CD1c-positive myeloid dendritic cell (primary cell): ENCODE data around the gene SLC5A10.
"Not testable (repeated sequence)": the region's sequence is repeated elsewhere in the genome, so short reads cannot be mapped to it uniquely, and the experiment has no call there.

ENCODE experiments used
- DNase-seq: peaks from one replicate; pipeline ENCODE4 v3.0.0-alpha.2; 2016; ENCODE audit errors: extremely low spot score

SLC5A10 gene

DNA sequence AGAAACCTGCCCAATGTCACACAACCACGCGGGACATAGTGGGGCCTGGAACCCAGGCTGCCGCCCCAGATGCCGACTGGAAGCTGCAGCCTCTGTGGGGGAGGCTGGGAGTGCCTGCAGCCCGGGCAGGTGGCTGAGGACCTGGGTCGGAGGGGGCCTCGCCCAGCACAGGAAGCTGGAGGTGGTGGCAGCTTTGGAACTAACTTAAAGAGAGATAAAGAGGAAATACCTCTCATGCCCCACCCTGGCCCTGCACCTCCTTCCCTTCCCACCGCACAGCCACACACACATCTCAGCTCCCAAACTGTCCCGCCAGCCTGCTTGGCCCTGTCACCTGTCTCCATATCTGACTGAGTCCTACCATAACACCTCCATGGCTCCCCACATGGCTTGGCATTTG, 88.4 kb downstream of the SLC5A10 start:
- not testable (repeated sequence) for DNase-seq

DNA sequence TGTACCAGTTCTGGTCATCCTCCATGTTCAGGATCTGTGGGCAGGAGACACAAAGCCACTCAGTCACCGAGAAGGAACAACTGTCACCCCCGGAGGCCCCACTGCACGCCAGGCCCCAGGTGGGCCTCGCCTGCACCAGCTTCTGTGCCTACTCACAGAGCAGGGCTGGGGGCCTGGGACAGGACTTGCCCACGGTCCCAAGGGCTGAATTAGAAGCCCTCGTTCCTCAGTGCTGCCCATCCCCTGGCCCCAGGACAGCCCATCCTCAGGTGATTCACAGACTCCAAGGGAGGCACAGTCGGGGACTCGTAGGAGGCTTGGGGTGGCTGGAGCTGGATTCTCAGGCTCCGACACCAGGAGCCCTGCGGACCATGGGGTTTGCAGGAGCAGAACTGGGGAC, 89.9 kb downstream of the SLC5A10 start:
- not testable (repeated sequence) for DNase-seq

- DNase-seq, result not testable (repeated sequence)
Observed at GRCh38 chr17:19042369-19042768, 90.4 kb downstream of the SLC5A10 start.

DNA sequence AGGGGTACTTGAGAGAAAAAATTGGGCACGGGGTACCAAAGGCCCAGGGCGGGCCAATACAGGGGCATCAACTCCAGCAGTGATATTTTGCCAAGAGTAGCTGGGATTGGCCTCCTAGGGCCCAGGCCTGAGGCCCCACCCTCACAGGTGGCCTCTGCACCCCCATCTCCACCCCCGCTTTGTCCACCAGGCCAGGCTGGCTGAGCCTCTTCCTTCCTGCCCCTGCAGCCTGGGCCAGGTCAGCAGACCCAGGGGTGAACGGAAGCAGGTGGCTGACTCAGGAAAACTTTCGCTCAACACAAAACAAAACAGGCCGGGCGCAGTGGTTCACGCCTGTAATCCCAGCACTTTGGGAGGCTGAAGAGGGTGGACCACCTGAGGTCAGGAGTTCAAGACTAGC, 91.1 kb downstream of the SLC5A10 start:
- not testable (repeated sequence) for DNase-seq

DNA sequence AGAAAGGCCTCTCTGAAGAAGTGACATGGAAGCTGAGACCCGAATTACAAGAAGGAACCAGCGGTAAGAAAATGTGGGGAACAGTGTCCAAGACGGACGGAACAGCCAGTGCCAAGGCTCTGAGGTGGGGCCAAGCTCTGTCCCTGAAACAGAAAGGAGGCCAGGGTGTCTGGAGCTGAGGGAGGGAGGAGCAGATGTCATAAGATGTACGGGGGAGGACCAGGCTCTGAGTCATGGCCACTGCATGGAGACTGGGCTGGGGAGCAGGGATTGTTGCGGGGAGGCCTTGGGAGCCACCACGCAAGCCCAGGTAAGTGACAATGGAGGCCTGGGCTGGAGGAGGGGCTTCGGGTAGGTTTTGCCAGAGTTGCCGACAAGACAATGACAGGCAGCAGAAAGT, 92.7 kb downstream of the SLC5A10 start:
- DNase-seq, result not testable (repeated sequence)

DNA sequence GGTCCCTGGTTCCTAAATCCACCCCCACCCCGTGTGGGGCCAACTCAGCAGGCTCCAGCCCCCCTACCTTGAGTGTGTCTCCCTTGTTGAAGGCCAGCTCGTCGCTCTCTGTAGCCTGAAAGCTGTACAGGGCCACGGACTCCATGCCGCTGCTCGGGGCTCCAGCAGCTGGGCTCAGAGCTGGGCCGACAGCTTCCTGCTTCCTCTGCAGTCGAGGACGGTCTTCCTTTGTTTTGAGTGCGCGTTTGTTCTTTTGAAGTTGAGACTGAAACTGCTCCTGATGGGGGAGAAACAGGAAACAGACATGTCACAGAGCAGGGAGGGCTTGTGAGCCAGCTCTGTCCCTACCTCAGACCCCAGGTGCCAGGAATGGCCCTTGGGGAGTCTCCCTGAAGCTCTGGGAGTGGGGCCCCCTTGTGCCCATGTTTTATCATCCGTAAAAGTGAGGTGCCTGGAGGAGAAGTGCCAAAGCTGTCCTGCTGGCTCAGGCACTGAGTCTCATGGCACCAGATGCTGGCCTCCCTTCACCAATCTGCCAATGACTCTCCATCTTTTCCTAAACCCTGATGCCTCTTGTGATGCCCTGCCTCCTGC, 94.9 kb downstream of the SLC5A10 start, which contains the start of gene GRAP:
TSS of gene GRAP (minus strand) at position 176 of the 594 bp plus-strand sequence. CDS start at position 145, 31 bp downstream.
- DNase-seq, result not testable (repeated sequence)

DNA sequence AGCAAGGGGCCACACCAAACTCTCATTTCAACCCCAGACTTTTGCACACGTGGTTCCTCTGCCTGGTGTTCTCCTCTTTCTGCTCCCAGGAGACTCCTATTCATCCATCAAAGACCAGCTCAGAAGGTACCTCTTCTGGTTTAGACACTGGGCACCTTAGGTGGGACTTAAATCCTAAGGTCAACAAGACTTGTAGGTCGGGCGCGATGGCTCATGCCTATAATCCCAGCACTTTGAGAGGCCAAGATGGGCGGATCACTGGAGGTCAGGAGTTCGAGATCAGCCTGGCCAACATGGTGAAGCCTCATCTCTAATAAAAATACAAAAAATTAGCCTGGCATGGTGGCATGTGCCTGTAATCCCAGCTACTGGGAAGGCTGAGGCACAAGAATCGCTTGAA, 95.5 kb downstream of the SLC5A10 start:
- DNase-seq, result not testable (repeated sequence)

- DNase-seq, result not testable (repeated sequence)
Observed at GRCh38 chr17:19048826-19049225, 96.9 kb downstream of the SLC5A10 start.

DNA sequence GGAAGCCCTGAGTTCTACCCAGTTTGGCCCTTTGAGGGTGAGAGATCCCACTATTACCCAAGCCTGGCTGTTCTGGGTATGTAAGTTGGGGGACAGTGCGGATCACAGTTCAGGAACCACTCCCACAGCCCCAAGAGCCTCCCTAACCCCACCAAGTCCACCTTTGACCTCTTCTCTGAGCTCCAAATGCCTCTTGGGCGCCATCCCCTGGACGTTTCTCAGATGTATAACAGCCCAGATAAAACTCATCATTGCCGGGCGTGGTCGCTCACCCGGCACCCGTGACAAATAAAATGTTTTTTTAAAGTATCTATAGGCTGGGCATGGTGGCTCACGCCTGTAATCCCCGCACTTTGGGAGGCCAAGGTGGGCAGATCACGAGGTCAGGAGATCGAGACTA, 103.5 kb downstream of the SLC5A10 start:
- not testable (repeated sequence) for DNase-seq

DNA sequence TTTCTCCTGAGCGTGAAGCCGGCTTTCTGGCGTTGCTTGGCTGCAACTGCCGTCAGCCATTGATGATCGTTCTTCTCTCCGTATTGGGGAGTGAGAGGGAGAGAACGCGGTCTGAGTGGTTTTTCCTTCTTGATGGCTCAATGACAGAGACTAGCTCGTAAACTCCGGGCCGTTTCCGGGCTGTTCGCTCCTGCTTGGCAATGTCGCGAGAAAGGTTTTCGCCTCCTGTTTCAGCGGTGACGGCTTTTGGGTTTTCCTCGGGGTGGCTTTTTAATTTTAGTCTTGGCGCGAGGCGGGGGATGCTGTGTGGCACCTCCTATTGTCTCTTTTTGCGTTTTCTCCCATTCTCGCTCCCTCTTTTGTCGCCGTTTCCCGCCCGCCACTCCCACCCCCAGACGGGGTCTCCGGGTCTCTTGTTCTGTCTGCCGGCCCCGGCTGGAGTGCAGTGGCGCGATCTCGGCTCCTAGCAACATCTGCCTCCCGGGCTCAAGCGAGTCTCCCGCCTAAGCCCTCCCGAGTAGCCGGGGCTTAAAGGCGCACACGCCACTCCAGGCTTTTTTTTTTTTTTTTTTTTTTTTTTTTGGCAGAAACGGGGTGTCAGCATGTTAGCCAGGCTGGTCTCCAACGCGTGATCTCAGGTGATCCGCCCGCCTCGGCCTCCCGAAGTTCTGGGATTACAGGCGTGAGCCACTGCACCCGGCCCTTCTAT, 110.2 kb downstream of the SLC5A10 start:
- not testable (repeated sequence) for DNase-seq

DNA sequence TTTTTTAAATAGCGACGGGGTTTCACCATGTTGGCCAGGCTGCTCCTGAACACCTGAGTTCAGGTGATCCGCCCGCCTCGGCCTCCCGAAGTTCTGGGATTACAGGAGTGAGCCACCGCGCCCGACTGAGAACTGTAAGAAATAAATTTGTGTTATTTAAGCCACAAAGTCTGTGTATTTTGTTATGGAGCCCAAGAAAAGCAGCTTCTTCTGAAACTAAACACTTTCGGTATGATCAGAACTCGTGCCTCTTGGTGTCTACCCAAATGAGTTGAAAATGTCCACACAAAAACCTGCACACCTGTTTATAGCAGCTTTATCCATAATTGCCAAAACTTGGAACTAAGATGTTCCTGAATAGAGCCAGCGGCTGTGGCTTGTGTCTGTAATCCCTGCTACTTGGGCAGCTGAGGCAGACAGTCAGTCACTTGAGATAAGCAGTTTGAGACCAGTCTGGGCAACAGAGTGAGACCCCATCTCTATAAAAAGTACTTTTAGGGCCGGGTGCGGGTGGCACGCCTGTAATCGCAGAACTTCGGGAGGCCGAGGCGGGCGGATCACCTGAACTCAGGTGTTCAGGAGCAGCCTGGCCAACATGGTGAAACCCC, 110.9 kb downstream of the SLC5A10 start:
- DNase-seq, result not testable (repeated sequence)

DNA sequence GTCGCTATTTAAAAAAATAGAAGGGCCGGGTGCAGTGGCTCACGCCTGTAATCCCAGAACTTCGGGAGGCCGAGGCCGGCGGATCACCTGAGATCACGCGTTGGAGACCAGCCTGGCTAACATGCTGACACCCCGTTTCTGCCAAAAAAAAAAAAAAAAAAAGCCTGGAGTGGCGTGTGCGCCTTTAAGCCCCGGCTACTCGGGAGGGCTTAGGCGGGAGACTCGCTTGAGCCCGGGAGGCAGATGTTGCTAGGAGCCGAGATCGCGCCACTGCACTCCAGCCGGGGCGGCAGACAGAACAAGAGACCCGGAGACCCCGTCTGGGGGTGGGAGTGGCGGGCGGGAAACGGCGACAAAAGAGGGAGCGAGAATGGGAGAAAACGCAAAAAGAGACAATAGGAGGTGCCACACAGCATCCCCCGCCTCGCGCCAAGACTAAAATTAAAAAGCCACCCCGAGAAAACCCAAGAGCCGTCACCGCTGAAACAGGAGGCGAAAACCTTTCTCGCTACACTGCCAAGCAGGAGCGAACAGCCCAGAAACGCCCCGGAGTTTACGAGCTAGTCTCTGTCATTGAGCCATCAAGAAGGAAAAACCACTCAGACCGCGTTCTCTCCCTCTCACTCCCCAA, 111.5 kb downstream of the SLC5A10 start:
- not testable (repeated sequence) for DNase-seq

DNA sequence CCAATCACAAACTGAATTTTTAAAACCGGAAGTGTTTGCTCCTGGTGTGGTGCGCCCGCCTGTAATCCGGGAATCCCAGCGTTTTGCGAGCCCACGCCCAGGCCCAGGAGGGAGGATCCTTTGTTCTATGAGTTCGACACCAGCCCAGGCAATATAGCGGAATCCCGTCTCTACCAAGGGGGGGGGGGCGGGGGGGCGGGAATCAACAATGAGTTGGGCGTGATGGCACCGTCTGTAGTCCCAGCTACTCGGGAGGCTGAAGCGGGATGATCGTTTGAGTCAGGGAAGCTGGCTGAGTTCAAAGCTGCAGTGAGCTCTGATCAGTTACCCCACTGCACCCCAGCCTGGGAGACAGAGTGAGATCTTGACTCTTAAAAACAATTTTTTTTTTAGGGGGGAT, 112.4 kb downstream of the SLC5A10 start:
- not testable (repeated sequence) for DNase-seq

DNA sequence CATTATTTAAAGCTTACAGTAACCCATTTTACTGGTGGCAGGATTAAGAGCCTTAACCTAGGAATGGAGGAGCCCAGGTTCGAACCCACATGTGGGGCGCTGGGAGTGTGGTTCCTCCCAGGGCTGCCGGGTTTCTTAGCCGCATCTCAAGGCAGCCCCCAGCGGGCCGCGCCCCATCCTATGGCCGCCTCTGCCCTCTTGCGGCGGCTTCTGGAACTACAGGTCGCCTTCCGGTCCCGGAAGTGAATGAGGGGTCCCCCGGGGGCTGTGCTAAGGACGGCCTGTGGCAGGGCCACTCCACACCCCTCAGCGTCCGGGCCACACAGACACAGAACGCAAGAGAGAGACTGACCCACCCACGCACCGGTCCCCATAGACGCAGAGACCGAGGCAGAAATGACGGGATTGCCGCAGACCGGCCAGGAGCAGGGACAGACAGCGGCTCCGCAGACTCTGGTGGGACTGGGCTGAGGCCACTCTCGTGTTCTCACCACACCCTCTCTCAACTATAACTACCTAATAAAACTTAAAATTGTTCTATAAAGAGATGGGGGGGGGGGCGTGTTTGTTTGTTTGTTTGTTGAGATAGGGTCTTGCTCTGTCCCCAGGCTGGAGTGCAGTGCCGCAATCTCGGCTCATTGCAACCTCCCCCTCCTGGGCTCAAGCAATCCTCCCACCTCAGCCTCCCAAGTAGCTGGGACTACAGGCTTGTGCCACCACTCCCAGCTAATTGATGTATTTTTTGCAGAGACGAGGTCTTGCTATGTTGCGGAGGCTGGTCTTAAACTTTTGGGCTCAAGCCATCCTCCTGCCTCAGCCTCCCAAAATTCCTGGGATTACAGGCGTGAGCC, 118.6 kb downstream of the SLC5A10 start:
- not testable (repeated sequence) for DNase-seq
